ENCODE data around the gene SENP3. TPM values are rescaled to one million over a fixed set of nuclear protein-coding genes. Genes with fewer than 3 reads are reported as not detected.

SENP3 gene
- total and polyA plus RNA-seq, 2 of the 13 experiments (the other 11 are each of a cell fraction or from before 2014, with no cell fraction given) = 55.8 to 75.4 TPM

- TF ChIP-seq, protein P1, sequence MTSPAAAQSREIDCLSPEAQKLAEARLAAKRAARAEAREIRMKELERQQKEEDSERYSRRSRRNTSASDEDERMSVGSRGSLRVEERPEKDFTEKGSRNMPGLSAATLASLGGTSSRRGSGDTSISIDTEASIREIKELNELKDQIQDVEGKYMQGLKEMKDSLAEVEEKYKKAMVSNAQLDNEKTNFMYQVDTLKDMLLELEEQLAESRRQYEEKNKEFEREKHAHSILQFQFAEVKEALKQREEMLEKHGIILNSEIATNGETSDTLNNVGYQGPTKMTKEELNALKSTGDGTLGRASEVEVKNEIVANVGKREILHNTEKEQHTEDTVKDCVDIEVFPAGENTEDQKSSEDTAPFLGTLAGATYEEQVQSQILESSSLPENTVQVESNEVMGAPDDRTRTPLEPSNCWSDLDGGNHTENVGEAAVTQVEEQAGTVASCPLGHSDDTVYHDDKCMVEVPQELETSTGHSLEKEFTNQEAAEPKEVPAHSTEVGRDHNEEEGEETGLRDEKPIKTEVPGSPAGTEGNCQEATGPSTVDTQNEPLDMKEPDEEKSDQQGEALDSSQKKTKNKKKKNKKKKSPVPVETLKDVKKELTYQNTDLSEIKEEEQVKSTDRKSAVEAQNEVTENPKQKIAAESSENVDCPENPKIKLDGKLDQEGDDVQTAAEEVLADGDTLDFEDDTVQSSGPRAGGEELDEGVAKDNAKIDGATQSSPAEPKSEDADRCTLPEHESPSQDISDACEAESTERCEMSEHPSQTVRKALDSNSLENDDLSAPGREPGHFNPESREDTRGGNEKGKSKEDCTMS (CRISPR knock-in tag; conservative IDR thresholded peaks at IDR 0.05) = no peak
- no peak for TF ChIP-seq CREBL2 (CRISPR knock-in tag; IDR thresholded peaks at IDR 0.05; ENCODE audit: borderline replicate concordance)
- TF ChIP-seq DMAP1 (CRISPR knock-in tag; IDR thresholded peaks at IDR 0.05) = no peak; the same call in 1 of the 2 replicates
- no peak for TF ChIP-seq ZC3H13 (CRISPR knock-in tag; IDR thresholded peaks at IDR 0.05)
- 0 out of 2 replicates have a peak, but pooled peaks have one; percentile 55 for TF ChIP-seq KLF15 (CRISPR knock-in tag; IDR thresholded peaks at IDR 0.05; ENCODE audit: borderline replicate concordance)
- TF ChIP-seq GMEB1 (CRISPR knock-in tag; IDR thresholded peaks at IDR 0.05; ENCODE audit: borderline replicate concordance) = peak; percentile 12
- no peak for TF ChIP-seq CC2D1A (CRISPR knock-in tag; IDR thresholded peaks at IDR 0.05)
- no peak for TF ChIP-seq CBFB (CRISPR knock-in tag; IDR thresholded peaks at IDR 0.05)
- no peak for TF ChIP-seq NR2C2 (CRISPR knock-in tag; IDR thresholded peaks at IDR 0.05; ENCODE audit: borderline replicate concordance)
- TF ChIP-seq CREM (IDR thresholded peaks at IDR 0.05) = no peak
- no peak for TF ChIP-seq CREM (CRISPR knock-in tag; IDR thresholded peaks at IDR 0.05)
- no peak for TF ChIP-seq RORA (CRISPR knock-in tag; IDR thresholded peaks at IDR 0.05)
- TF ChIP-seq ZNF569 (CRISPR knock-in tag; IDR thresholded peaks at IDR 0.05; ENCODE audit: borderline replicate concordance) = no peak
- no peak for TF ChIP-seq ZNF879 (CRISPR knock-in tag; IDR thresholded peaks at IDR 0.05)
- no peak for TF ChIP-seq ZNF780A (CRISPR knock-in tag; IDR thresholded peaks at IDR 0.05)
- TF ChIP-seq, protein P2, sequence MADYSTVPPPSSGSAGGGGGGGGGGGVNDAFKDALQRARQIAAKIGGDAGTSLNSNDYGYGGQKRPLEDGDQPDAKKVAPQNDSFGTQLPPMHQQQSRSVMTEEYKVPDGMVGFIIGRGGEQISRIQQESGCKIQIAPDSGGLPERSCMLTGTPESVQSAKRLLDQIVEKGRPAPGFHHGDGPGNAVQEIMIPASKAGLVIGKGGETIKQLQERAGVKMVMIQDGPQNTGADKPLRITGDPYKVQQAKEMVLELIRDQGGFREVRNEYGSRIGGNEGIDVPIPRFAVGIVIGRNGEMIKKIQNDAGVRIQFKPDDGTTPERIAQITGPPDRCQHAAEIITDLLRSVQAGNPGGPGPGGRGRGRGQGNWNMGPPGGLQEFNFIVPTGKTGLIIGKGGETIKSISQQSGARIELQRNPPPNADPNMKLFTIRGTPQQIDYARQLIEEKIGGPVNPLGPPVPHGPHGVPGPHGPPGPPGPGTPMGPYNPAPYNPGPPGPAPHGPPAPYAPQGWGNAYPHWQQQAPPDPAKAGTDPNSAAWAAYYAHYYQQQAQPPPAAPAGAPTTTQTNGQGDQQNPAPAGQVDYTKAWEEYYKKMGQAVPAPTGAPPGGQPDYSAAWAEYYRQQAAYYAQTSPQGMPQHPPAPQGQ (CRISPR knock-in tag; IDR thresholded peaks at IDR 0.05; ENCODE audit: borderline replicate concordance) = no peak
- no peak; the same call in 1 of the 2 replicates for TF ChIP-seq ESRRA (CRISPR knock-in tag; IDR thresholded peaks at IDR 0.05; ENCODE audit: low read depth)
- no peak for TF ChIP-seq MIER3 (CRISPR knock-in tag; IDR thresholded peaks at IDR 0.05; ENCODE audit: borderline replicate concordance)
- TF ChIP-seq, protein P3, sequence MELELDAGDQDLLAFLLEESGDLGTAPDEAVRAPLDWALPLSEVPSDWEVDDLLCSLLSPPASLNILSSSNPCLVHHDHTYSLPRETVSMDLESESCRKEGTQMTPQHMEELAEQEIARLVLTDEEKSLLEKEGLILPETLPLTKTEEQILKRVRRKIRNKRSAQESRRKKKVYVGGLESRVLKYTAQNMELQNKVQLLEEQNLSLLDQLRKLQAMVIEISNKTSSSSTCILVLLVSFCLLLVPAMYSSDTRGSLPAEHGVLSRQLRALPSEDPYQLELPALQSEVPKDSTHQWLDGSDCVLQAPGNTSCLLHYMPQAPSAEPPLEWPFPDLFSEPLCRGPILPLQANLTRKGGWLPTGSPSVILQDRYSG (CRISPR knock-in tag; IDR thresholded peaks at IDR 0.05) = no peak
- TF ChIP-seq TBL1XR1 (IDR thresholded peaks at IDR 0.05; ENCODE audit: borderline replicate concordance, low read length, partially characterized antibody) = no peak
These were observed 617 bp upstream of the SENP3 start (continued) for GRCh38 chr17:7561028-7561575.
